SHP77 treated with DMSO at 0.1 percent for 48 hours (cell line): ENCODE results near the gene GAP43.

Source experiments
- DNase-seq: peaks from one replicate; lab custom pipeline; 2025; lab: John Stamatoyannopoulos, UW

GAP43 gene

GRCh38 chr3:115766587-115767482 lies 143.5 kb downstream of the GAP43 start:
- no peak for DNase-seq

GRCh38 chr3:115768661-115769060 lies 145.4 kb downstream of the GAP43 start:
- DNase-seq, result no peak
